Measurements from ENCODE around the gene FRMD5. TPM values are rescaled to one million over a fixed set of nuclear protein-coding genes. Genes with fewer than 3 reads are reported as not detected.
"Not testable (repeated sequence)": the region's sequence is repeated elsewhere in the genome, so short reads cannot be mapped to it uniquely, and the experiment has no call there.

Gene FRMD5
- total and polyA plus RNA-seq, 9 donors = 0.19 to 1.4 (median 0.46) TPM

- peaks cover 3% of the 10 kb centered on the region for H3K4me1 ChIP-seq (ENCODE audit: control insufficient read depth, insufficient read depth, low read length)
- H3K36me3 ChIP-seq (ENCODE audit: control insufficient read depth, insufficient read depth, low read length) = no peaks in the 10 kb centered on the region
- no peak overlapping the region for H3K4me3 ChIP-seq (ENCODE audit: low read length)
- no peak for DNase-seq
- H3K27ac ChIP-seq (ENCODE audit: low read length) = no peak overlapping the region
- no peaks in the 10 kb centered on the region for H3K27me3 ChIP-seq (ENCODE audit: control insufficient read depth, insufficient read depth, low read length)
- no CpG with 5 or more reads among the region's 1 CpG for WGBS (ENCODE audit: insufficient coverage)
- no peaks in the 10 kb centered on the region for H3K9me3 ChIP-seq (replicated peaks; ENCODE audit: control insufficient read depth, low read depth, low read length)
Measured at GRCh38 chr15:44024155-44024554, 170.9 kb downstream of the FRMD5 start.

GRCh38 chr15:44023176-44023575 lies 171.9 kb downstream of the FRMD5 start:
- Histone ChIP-seq H3K4me3 (ENCODE audit: low read length) (no peak overlapping the region), H3K27ac (ENCODE audit: low read length) (no peak overlapping the region), H3K36me3 (ENCODE audit: control insufficient read depth, insufficient read depth, low read length) (no peaks in the 10 kb centered on the region), H3K9me3 (replicated peaks; ENCODE audit: control insufficient read depth, low read depth, low read length) (no peaks in the 10 kb centered on the region), H3K4me1 (ENCODE audit: control insufficient read depth, insufficient read depth, low read length) (no peaks in the 10 kb centered on the region), H3K27me3 (ENCODE audit: control insufficient read depth, insufficient read depth, low read length) (no peaks in the 10 kb centered on the region)
- DNase-seq = no peak
- WGBS (ENCODE audit: insufficient coverage) = no CpG with 5 or more reads among the region's 2 CpGs

GRCh38 chr15:44018151-44018550 lies 176.9 kb downstream of the FRMD5 start:
- Histone ChIP-seq H3K27me3 (ENCODE audit: control insufficient read depth, insufficient read depth, low read length) (no peaks in the 10 kb centered on the region), H3K36me3 (ENCODE audit: control insufficient read depth, insufficient read depth, low read length) (no peaks in the 10 kb centered on the region), H3K9me3 (replicated peaks; ENCODE audit: control insufficient read depth, low read depth, low read length) (no peaks in the 10 kb centered on the region), H3K27ac (ENCODE audit: low read length) (no peak overlapping the region), H3K4me3 (ENCODE audit: low read length) (no peak overlapping the region), H3K4me1 (ENCODE audit: control insufficient read depth, insufficient read depth, low read length) (no peaks in the 10 kb centered on the region)
- no CpG with 5 or more reads among the region's 2 CpGs for WGBS (ENCODE audit: insufficient coverage)
- DNase-seq = no peak

- Histone ChIP-seq H3K27me3 (ENCODE audit: control insufficient read depth, insufficient read depth, low read length) (no peaks in the 10 kb centered on the region), H3K4me1 (ENCODE audit: control insufficient read depth, insufficient read depth, low read length) (peaks cover 4% of the 10 kb centered on the region), H3K9me3 (replicated peaks; ENCODE audit: control insufficient read depth, low read depth, low read length) (no peaks in the 10 kb centered on the region), H3K27ac (ENCODE audit: low read length) (no peak overlapping the region), H3K36me3 (ENCODE audit: control insufficient read depth, insufficient read depth, low read length) (no peaks in the 10 kb centered on the region), H3K4me3 (ENCODE audit: low read length) (no peak overlapping the region)
- no CpG with 5 or more reads among the region's 3 CpGs for WGBS (ENCODE audit: insufficient coverage)
- DNase-seq = peak; percentile 64
Measured at GRCh38 chr15:44015545-44016305, 179.3 kb downstream of the FRMD5 start.

DNA sequence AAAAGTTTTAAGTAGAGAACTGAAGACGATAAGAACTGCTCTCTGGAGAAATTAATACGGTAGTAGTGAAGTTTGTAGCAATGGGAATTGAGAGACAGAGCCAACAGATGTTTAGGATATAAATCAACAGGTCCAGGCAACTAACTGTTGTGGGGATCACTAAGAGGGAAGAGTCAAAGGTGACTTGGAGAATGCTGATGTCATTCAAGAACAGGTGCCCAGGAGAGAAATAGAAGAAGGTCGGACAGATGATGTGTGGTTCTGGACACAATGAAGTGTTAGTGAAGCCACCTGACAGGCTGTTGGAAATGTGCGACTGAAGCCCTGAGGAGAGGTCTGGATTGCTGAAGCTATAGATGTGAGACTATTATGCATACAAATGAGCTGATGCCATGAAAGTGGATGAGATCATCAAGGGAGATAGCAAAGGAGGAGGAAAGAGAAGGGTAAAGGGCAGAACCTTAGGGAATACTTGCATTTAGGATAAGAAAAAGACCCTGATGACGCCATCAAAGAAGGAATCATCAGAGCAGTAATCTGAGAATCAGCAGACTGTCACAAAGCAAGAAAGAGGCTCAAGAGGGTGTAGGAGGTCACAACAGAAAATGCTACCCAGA lies 183.7 kb downstream of the FRMD5 start:
- DNase-seq = peak; percentile 39
- Histone ChIP-seq H3K9me3 (replicated peaks; ENCODE audit: control insufficient read depth, low read depth, low read length) (no peaks in the 10 kb centered on the region), H3K36me3 (ENCODE audit: control insufficient read depth, insufficient read depth, low read length) (no peaks in the 10 kb centered on the region), H3K4me3 (ENCODE audit: low read length) (no peak overlapping the region), H3K27me3 (ENCODE audit: control insufficient read depth, insufficient read depth, low read length) (no peaks in the 10 kb centered on the region), H3K4me1 (ENCODE audit: control insufficient read depth, insufficient read depth, low read length) (peaks cover 4% of the 10 kb centered on the region), H3K27ac (ENCODE audit: low read length) (no peak overlapping the region)
- WGBS (ENCODE audit: insufficient coverage) = 33% methylated on average over 5 of the region's 5 CpGs

DNA sequence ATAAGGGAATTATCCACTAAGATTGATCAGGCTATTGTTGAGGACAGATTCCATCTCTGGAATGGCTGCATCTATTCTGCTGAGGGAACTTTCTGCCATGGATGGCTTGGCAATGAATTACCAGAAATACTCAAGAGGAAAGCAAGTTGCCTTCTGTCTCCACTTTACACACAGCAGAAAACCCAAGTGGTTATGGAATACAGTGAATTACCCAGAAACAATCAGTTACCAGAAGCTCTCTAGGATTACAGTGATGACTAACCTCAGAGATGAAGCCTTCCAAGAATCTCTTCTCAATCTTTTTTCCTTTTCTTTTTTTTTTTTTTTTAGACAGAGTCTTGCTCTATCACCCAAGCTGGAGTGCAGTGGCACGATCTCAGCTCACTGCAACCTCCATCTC lies 185.0 kb downstream of the FRMD5 start:
- Histone ChIP-seq H3K36me3 (ENCODE audit: control insufficient read depth, insufficient read depth, low read length) (no peaks in the 10 kb centered on the region), H3K27me3 (ENCODE audit: control insufficient read depth, insufficient read depth, low read length) (no peaks in the 10 kb centered on the region), H3K9me3 (replicated peaks; ENCODE audit: control insufficient read depth, low read depth, low read length) (no peaks in the 10 kb centered on the region), H3K27ac (ENCODE audit: low read length) (no peak overlapping the region), H3K4me3 (ENCODE audit: low read length) (no peak overlapping the region), H3K4me1 (ENCODE audit: control insufficient read depth, insufficient read depth, low read length) (peaks cover 4% of the 10 kb centered on the region)
- no peak for DNase-seq
- WGBS (ENCODE audit: insufficient coverage) = 20% methylated on average over 1 of the region's 1 CpG

- WGBS (ENCODE audit: insufficient coverage) = no CpG with 5 or more reads among the region's 2 CpGs
- Histone ChIP-seq H3K27me3 (ENCODE audit: control insufficient read depth, insufficient read depth, low read length) (no peaks in the 10 kb centered on the region), H3K4me1 (ENCODE audit: control insufficient read depth, insufficient read depth, low read length) (peaks cover 4% of the 10 kb centered on the region), H3K4me3 (ENCODE audit: low read length) (no peak overlapping the region), H3K27ac (ENCODE audit: low read length) (no peak overlapping the region), H3K9me3 (replicated peaks; ENCODE audit: control insufficient read depth, low read depth, low read length) (no peaks in the 10 kb centered on the region), H3K36me3 (ENCODE audit: control insufficient read depth, insufficient read depth, low read length) (no peaks in the 10 kb centered on the region)
- DNase-seq = no peak
Measured at GRCh38 chr15:44009038-44009437, 186.0 kb downstream of the FRMD5 start.

DNA sequence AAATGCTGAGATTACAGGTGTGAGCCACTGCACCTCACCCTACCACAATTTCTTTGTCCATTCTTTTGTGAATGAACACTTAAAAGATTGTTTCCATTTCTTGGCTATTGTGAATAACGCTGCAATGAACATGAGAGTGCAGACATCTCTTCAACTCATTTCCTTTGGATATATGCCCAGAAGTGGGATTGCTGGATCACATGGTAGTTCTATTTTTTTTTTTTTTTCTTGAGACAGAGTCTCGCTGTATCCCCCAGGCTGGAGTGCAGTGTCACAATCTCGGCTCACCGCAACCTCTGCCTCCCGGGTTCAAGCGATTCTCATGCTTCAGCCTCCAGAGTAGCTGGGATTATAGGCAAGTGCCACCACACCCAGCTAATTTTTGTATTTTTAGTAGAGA lies 194.8 kb downstream of the FRMD5 start:
- H3K27ac ChIP-seq (ENCODE audit: low read length); H3K36me3 ChIP-seq (ENCODE audit: control insufficient read depth, insufficient read depth, low read length); H3K4me1 ChIP-seq (ENCODE audit: control insufficient read depth, insufficient read depth, low read length); H3K4me3 ChIP-seq (ENCODE audit: low read length); H3K27me3 ChIP-seq (ENCODE audit: control insufficient read depth, insufficient read depth, low read length); H3K9me3 ChIP-seq (replicated peaks; ENCODE audit: control insufficient read depth, low read depth, low read length): not testable (repeated sequence)
- DNase-seq = peak; percentile 86
- WGBS (ENCODE audit: insufficient coverage) = no CpG with 5 or more reads among the region's 6 CpGs

- Histone ChIP-seq H3K4me1 (ENCODE audit: control insufficient read depth, insufficient read depth, low read length) (peaks cover 4% of the 10 kb centered on the region), H3K27ac (ENCODE audit: low read length) (no peak overlapping the region), H3K27me3 (ENCODE audit: control insufficient read depth, insufficient read depth, low read length) (no peaks in the 10 kb centered on the region), H3K4me3 (ENCODE audit: low read length) (no peak overlapping the region), H3K36me3 (ENCODE audit: control insufficient read depth, insufficient read depth, low read length) (no peaks in the 10 kb centered on the region), H3K9me3 (replicated peaks; ENCODE audit: control insufficient read depth, low read depth, low read length) (no peaks in the 10 kb centered on the region)
- no CpG with 5 or more reads among the region's 4 CpGs for WGBS (ENCODE audit: insufficient coverage)
- DNase-seq = peak; percentile 68
Measured at GRCh38 chr15:43998607-43999006, 196.5 kb downstream of the FRMD5 start.

DNA sequence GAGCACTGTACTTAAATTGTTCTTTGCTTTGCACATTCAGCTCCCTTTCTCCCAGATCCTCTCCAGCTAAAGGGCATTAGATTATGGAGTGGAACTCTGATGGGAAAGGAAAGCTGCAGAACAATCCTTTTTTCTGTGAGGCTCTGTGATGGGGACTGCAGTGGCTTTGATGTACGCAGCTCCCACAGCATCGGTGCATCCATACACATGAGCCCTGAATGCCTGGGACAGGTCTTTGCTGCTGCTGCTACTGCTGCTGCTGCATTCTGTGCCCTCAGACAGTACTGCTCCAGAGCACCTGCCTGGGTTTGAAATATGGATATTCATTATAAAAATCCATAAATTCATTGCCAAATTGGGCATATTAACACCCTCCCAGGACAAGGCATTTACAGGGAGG lies 203.9 kb downstream of the FRMD5 start:
- Histone ChIP-seq H3K27ac (ENCODE audit: low read length) (no peak overlapping the region), H3K36me3 (ENCODE audit: control insufficient read depth, insufficient read depth, low read length) (no peaks in the 10 kb centered on the region), H3K4me3 (ENCODE audit: low read length) (no peak overlapping the region), H3K27me3 (ENCODE audit: control insufficient read depth, insufficient read depth, low read length) (no peaks in the 10 kb centered on the region), H3K9me3 (replicated peaks; ENCODE audit: control insufficient read depth, low read depth, low read length) (no peaks in the 10 kb centered on the region), H3K4me1 (ENCODE audit: control insufficient read depth, insufficient read depth, low read length) (no peaks in the 10 kb centered on the region)
- WGBS (ENCODE audit: insufficient coverage) = 28% methylated on average over 2 of the region's 2 CpGs
- DNase-seq = no peak
